Tibial artery (tissue), 4 donors: ENCODE results near the gene AMPD3.

ENCODE experiments used
- DNase-seq, 2 donors: peaks; one replicate each; pipeline ENCODE4 v3.0.0-alpha.2; 2019
- H3K27ac ChIP-seq, 2 donors: fragments of 200-600 bp; sonication (generic) in 1 of 2; 1 replicate in 1 of 2; 2 replicates in 1 of 2; pipeline ENCODE4 v1.5.1; 2018 to 2019; ENCODE audit warnings: mild to moderate bottlenecking in 1 of 2
- H3K27me3 ChIP-seq, 2 donors: fragments of 200-600 bp; sonication (generic) in 1 of 2; one replicate each; pipeline versions ENCODE4 v1.5.1 to v1.6.0; 2016 to 2019
- H3K36me3 ChIP-seq, 3 donors: fragments of 200-600 bp; sonication (generic) in 2 of 3; one replicate each; pipeline ENCODE4 v1.5.1; 2016 to 2019; ENCODE audit warnings: mild to moderate bottlenecking in 2 of 3
- H3K4me1 ChIP-seq, 4 donors: fragments of 200-600 bp; sonication (generic) in 2 of 4; 1 replicate in 3 of 4; 2 replicates in 1 of 4; pipeline ENCODE4 v1.5.1; 2016 to 2019
- H3K4me3 ChIP-seq, 2 donors: fragments of 200-600 bp; sonication (generic) in 1 of 2; 1 replicate in 1 of 2; 2 replicates in 1 of 2; pipeline ENCODE4 v1.5.1; 2018 to 2019; ENCODE audit warnings: mild to moderate bottlenecking in 2 of 2
- H3K9me3 ChIP-seq, 3 donors: fragments of 200-600 bp; sonication (generic) in 1 of 3; one replicate each; pipeline ENCODE4 v1.5.1; 2016 to 2019
- CTCF ChIP-seq, 2 experiments: fragments of 200-600 bp in 1 of 2; fragments of 450-650 bp in 1 of 2; IDR thresholded peaks; one replicate each; pipeline ENCODE4 v1.5.1; 2017 to 2019; ENCODE audit warnings: antibody characterized with exemption in 2 of 2, mild to moderate bottlenecking in 1 of 2, moderate library complexity in 1 of 2
- intact Hi-C: fragments of 100-400 bp; cut with DNase I; formaldehyde crosslinking; loops from one replicate; pipeline ENCODE4 v1.15.0; 2023; ENCODE audit warnings: low total_unique reads

Gene AMPD3

GRCh38 chr11:10410106-10410843 is 44.8 kb upstream of the AMPD3 start:
- no peaks in the 10 kb centered on the region for H3K9me3 ChIP-seq
- peaks cover 0 to 18% (median 2%) of the 10 kb centered on the region in 4 donors for H3K4me1 ChIP-seq
- TF ChIP-seq CTCF (IDR thresholded peaks at IDR 0.05), result no peak
- H3K4me3 ChIP-seq, result no peak overlapping the region
- intact Hi-C loops, result no loop called here
- no peaks in the 10 kb centered on the region for H3K27me3 ChIP-seq
- H3K27ac ChIP-seq, result no peak overlapping the region
- no peak for DNase-seq
- no peaks in the 10 kb centered on the region for H3K36me3 ChIP-seq

GRCh38 chr11:10410844-10411200 is 44.2 kb upstream of the AMPD3 start:
- Histone ChIP-seq H3K36me3 (no peaks in the 10 kb centered on the region), H3K4me3 (no peak overlapping the region), H3K27me3 (no peaks in the 10 kb centered on the region), H3K27ac (no peak overlapping the region), H3K4me1 (peaks cover 0 to 18% (median 2%) of the 10 kb centered on the region in 4 donors), H3K9me3 (no peaks in the 10 kb centered on the region)
- TF ChIP-seq CTCF (IDR thresholded peaks at IDR 0.05), result no peak
- intact Hi-C loops, result no loop called here
- no peak for DNase-seq

- no peak for DNase-seq
- intact Hi-C loops, result no loop called here
Measured at GRCh38 chr11:10412266-10412665, 42.8 kb upstream of the AMPD3 start.

GRCh38 chr11:10413268-10413667 is 41.8 kb upstream of the AMPD3 start:
- Histone ChIP-seq H3K27me3 (no peaks in the 10 kb centered on the region), H3K9me3 (no peaks in the 10 kb centered on the region), H3K27ac (no peak overlapping the region), H3K4me3 (no peak overlapping the region), H3K4me1 (peaks cover 0 to 7% (median 0%) of the 10 kb centered on the region in 4 donors), H3K36me3 (no peaks in the 10 kb centered on the region)
- DNase-seq, result no peak
- TF ChIP-seq CTCF (IDR thresholded peaks at IDR 0.05), result no peak
- intact Hi-C loops, result no loop called here

More at GRCh38 chr11:10412266-10412665, 42.8 kb upstream of the AMPD3 start:
- Histone ChIP-seq H3K36me3 (no peaks in the 10 kb centered on the region), H3K27ac (no peak overlapping the region), H3K4me3 (no peak overlapping the region), H3K4me1 (peaks cover 0 to 7% (median under 1%) of the 10 kb centered on the region in 4 donors), H3K9me3 (no peaks in the 10 kb centered on the region), H3K27me3 (no peaks in the 10 kb centered on the region)
- no peak for TF ChIP-seq CTCF (IDR thresholded peaks at IDR 0.05)

- intact Hi-C loops, result no loop called here
- TF ChIP-seq CTCF (IDR thresholded peaks at IDR 0.05), result no peak
- no peak overlapping the region for H3K4me3 ChIP-seq
- no peaks in the 10 kb centered on the region for H3K36me3 ChIP-seq
- DNase-seq, result no peak
- no peaks in the 10 kb centered on the region for H3K9me3 ChIP-seq
- peaks cover 0 to 7% (median 0%) of the 10 kb centered on the region in 4 donors for H3K4me1 ChIP-seq
- H3K27ac ChIP-seq, result no peak overlapping the region
- no peaks in the 10 kb centered on the region for H3K27me3 ChIP-seq
Measured at GRCh38 chr11:10414181-10414580, 40.9 kb upstream of the AMPD3 start.
